PC-9 (cell line): ENCODE results near the gene CRADD.

Experiments used
- EZH2 ChIP-seq: fragments of 200-600 bp; sonication (generic); IDR thresholded peaks from 2 replicates; pipeline ENCODE4 v1.8.0; 2017; ENCODE audit warnings: antibody characterized with exemption, low read depth
- TF ChIP-seq, protein P1 (sequence below): fragments of 200-600 bp; sonication (generic); conservative IDR thresholded peaks from 2 replicates; pipeline ENCODE4 v1.6.1; 2017; ENCODE audit warnings: mixed run types, antibody characterized with exemption, mild to moderate bottlenecking, moderate library complexity

- TF ChIP-seq, protein P1, sequence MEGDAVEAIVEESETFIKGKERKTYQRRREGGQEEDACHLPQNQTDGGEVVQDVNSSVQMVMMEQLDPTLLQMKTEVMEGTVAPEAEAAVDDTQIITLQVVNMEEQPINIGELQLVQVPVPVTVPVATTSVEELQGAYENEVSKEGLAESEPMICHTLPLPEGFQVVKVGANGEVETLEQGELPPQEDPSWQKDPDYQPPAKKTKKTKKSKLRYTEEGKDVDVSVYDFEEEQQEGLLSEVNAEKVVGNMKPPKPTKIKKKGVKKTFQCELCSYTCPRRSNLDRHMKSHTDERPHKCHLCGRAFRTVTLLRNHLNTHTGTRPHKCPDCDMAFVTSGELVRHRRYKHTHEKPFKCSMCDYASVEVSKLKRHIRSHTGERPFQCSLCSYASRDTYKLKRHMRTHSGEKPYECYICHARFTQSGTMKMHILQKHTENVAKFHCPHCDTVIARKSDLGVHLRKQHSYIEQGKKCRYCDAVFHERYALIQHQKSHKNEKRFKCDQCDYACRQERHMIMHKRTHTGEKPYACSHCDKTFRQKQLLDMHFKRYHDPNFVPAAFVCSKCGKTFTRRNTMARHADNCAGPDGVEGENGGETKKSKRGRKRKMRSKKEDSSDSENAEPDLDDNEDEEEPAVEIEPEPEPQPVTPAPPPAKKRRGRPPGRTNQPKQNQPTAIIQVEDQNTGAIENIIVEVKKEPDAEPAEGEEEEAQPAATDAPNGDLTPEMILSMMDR: no peak
- no peak for TF ChIP-seq EZH2
Observed at GRCh38 chr12:93892423-93893268, 215.5 kb downstream of the CRADD start.
